Lung (tissue), 12 donors: ENCODE data around the gene P2RX4. TPM values are rescaled to one million over a fixed set of nuclear protein-coding genes. Genes with fewer than 3 reads are reported as not detected.

Experiments used
- ATAC-seq: fragments of 200-7000 bp; cut with Tn5 transposase; one replicate; pipeline ENCODE4 v1.9.1; 2020; ENCODE audit warnings: moderate number of reproducible peaks; ENCODE audit not compliant: insufficient read depth, low FRiP score
- DNase-seq, 3 donors: peaks; one replicate each; pipeline ENCODE4 v3.0.0-alpha.2; 2013 to 2017
- H3K27ac ChIP-seq, 2 donors: one replicate each; pipeline ENCODE4 v1.5.1; 2013; ENCODE audit warnings: mild to moderate bottlenecking in 2 of 2, moderate library complexity in 2 of 2, control low read depth in 1 of 2, inconsistent platforms in 1 of 2, low read depth in 1 of 2, low read length in 1 of 2
- H3K27me3 ChIP-seq, 3 donors: one replicate each; pipeline ENCODE4 v1.5.1; 2013; ENCODE audit warnings: low read length in 2 of 3; ENCODE audit not compliant: control insufficient read depth in 3 of 3, insufficient read depth in 3 of 3
- H3K36me3 ChIP-seq, 4 donors: one replicate each; pipeline ENCODE4 v1.5.1; 2013; ENCODE audit warnings: low read length in 4 of 4, mild to moderate bottlenecking in 1 of 4, moderate library complexity in 1 of 4; ENCODE audit not compliant: control insufficient read depth in 4 of 4, insufficient read depth in 4 of 4
- H3K4me1 ChIP-seq, 5 donors: one replicate each; pipeline ENCODE4 v1.5.1; 2013; ENCODE audit warnings: low read length in 5 of 5, mild to moderate bottlenecking in 2 of 5, moderate library complexity in 1 of 5; ENCODE audit not compliant: control insufficient read depth in 5 of 5, insufficient read depth in 5 of 5
- H3K4me3 ChIP-seq: one replicate; pipeline ENCODE4 v1.5.1; 2013; ENCODE audit warnings: mild to moderate bottlenecking, control low read depth, moderate library complexity
- H3K9ac ChIP-seq, 2 donors: one replicate each; pipeline ENCODE4 v1.5.1; 2013; ENCODE audit warnings: low read length in 2 of 2, control low read depth in 1 of 2; ENCODE audit not compliant: insufficient read depth in 1 of 2
- H3K9me3 ChIP-seq, 4 donors: one replicate each; pipeline ENCODE4 v1.5.1; 2013; ENCODE audit warnings: low read length in 3 of 4, mild to moderate bottlenecking in 1 of 4, moderate library complexity in 1 of 4; ENCODE audit not compliant: control insufficient read depth in 4 of 4, insufficient read depth in 3 of 4
- WGBS, 2 donors: extraction: QIAGEN DNeasy Blood & Tissue Kit; methylation state at CpG; one replicate each; pipeline ENCODE4 v1.1.7; 2013; 5-methylcytosine and 5-hydroxymethylcytosine counted together
- polyA plus RNA-seq, 2 donors: library from polyadenylated mRNA; stranded (reverse); fragments of 200-250 nt; gene quantifications; one replicate each; pipeline ENCODE4 v1.2.1, GENCODE V29; 2013
- total RNA-seq, 2 donors: library from RNA; depleted of rRNA in 1 of 2; stranded (reverse); fragments of >200 nt in 1 of 2; gene quantifications; one replicate each; pipeline ENCODE4 v1.2.1, GENCODE V29; 2014 to 2021
- TF ChIP-seq, protein P1 (sequence below): IDR thresholded peaks from 2 replicates; pipeline ENCODE4 v1.5.1; 2012; ENCODE audit warnings: mild to moderate bottlenecking; ENCODE audit errors: control extremely low read depth, extremely low read depth
- donor health status: control.
- donor health status: control.
- donor health status: Bipolar disorder and iron deficiency.
- donor health status: healthy.
- donor health status: DM: yes; HTN: yes; CAD: no.

Gene P2RX4
- total and polyA plus RNA-seq, 4 donors, result 29.5 to 60.4 (median 46.4) TPM

DNA sequence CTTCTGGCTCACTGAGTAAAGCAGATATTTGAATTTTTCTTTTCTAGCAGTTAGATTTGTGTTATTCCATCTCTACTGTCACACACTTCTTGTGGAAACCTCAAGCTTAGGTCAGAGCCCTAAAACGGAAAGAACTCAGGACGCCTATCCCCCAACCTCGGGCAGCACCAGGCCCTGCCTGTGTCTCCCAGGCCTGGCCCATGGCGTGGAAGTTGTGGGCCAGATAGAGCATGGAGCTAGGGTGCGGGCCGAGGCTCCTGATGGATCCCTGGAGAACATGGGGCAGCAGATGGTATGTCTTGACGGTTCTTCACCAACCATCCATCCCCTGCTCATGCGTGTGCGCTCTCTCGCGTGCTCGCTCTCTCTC is 20.6 kb downstream of the P2RX4 start:
- TF ChIP-seq, protein P1, sequence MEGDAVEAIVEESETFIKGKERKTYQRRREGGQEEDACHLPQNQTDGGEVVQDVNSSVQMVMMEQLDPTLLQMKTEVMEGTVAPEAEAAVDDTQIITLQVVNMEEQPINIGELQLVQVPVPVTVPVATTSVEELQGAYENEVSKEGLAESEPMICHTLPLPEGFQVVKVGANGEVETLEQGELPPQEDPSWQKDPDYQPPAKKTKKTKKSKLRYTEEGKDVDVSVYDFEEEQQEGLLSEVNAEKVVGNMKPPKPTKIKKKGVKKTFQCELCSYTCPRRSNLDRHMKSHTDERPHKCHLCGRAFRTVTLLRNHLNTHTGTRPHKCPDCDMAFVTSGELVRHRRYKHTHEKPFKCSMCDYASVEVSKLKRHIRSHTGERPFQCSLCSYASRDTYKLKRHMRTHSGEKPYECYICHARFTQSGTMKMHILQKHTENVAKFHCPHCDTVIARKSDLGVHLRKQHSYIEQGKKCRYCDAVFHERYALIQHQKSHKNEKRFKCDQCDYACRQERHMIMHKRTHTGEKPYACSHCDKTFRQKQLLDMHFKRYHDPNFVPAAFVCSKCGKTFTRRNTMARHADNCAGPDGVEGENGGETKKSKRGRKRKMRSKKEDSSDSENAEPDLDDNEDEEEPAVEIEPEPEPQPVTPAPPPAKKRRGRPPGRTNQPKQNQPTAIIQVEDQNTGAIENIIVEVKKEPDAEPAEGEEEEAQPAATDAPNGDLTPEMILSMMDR, result no peak
- H3K9me3 ChIP-seq, result no peaks in the 10 kb centered on the region
- WGBS, 2 donors, result 91 to 92% methylated on average over 12 of the region's 12 CpGs
- H3K27ac ChIP-seq, result no peak overlapping the region
- H3K4me1 ChIP-seq, result no peaks in the 10 kb centered on the region
- no peak overlapping the region for H3K9ac ChIP-seq
- DNase-seq, result no peak
- no peaks in the 10 kb centered on the region for H3K27me3 ChIP-seq
- peaks cover 0 to 34% (median 1%) of the 10 kb centered on the region in 4 donors for H3K36me3 ChIP-seq
- ATAC-seq, result no peak
- no peak overlapping the region for H3K4me3 ChIP-seq

GRCh38 chr12:121232163-121232562 is 22.2 kb downstream of the P2RX4 start:
- Histone ChIP-seq H3K36me3 (peaks cover 2 to 40% (median 5%) of the 10 kb centered on the region in 4 donors), H3K27ac (no peak overlapping the region), H3K4me1 (no peaks in the 10 kb centered on the region), H3K9me3 (no peaks in the 10 kb centered on the region), H3K27me3 (no peaks in the 10 kb centered on the region), H3K4me3 (no peak overlapping the region), H3K9ac (no peak overlapping the region)
- TF ChIP-seq, protein P1, result no peak
- DNase-seq, result no peak
- 86 to 93% methylated on average over 16 of the region's 16 CpGs for WGBS, 2 donors
- ATAC-seq, result no peak

DNA sequence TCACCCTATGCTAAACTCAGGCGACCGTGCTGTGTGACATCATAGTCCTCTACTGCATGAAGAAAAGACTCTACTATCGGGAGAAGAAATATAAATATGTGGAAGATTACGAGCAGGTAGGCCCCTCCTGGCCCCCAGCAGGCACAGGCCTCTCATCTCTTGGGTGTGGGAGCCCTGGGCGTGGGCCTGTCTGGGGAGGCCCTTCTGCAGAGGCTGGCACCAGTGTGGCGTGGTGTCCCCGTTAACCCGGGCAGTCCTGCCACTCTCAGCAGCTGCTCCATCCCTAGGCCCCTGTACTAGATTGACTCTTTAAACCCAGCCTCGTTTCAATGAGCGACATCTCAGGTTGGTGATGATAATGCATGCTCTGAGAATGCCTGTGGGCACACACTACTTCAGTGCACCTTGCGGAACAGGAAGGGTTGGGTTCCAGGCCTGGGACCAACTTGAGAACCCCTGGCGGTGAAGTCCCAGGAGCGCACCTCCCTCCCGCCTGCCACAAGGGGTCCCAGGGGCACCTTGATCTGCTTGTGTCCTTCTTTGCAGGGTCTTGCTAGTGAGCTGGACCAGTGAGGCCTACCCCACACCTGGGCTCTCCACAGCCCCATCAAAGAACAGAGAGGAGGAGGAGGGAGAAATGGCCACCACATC is 23.2 kb downstream of the P2RX4 start:
- H3K9me3 ChIP-seq, result no peaks in the 10 kb centered on the region
- no peak overlapping the region for H3K27ac ChIP-seq
- no peak overlapping the region for H3K4me3 ChIP-seq
- TF ChIP-seq, protein P1, result no peak
- WGBS, 2 donors, result 87 to 90% methylated on average over 14 of the region's 14 CpGs
- DNase-seq (peak; percentile 37 to 70 (median 59)), ATAC-seq (no peak)
- no peaks in the 10 kb centered on the region for H3K27me3 ChIP-seq
- H3K9ac ChIP-seq, result no peak overlapping the region
- peaks cover 2 to 44% (median 6%) of the 10 kb centered on the region in 4 donors for H3K36me3 ChIP-seq
- H3K4me1 ChIP-seq, result no peaks in the 10 kb centered on the region

DNA sequence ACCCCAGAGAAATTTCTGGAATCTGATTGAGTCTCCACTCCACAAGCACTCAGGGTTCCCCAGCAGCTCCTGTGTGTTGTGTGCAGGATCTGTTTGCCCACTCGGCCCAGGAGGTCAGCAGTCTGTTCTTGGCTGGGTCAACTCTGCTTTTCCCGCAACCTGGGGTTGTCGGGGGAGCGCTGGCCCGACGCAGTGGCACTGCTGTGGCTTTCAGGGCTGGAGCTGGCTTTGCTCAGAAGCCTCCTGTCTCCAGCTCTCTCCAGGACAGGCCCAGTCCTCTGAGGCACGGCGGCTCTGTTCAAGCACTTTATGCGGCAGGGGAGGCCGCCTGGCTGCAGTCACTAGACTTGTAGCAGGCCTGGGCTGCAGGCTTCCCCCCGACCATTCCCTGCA is 23.7 kb downstream of the P2RX4 start:
- H3K9me3 ChIP-seq, result no peaks in the 10 kb centered on the region
- TF ChIP-seq, protein P1, result no peak
- H3K36me3 ChIP-seq, result peaks cover 2 to 44% (median 6%) of the 10 kb centered on the region in 4 donors
- H3K4me1 ChIP-seq, result peaks cover 0 to 4% (median 0%) of the 10 kb centered on the region in 5 donors
- H3K9ac ChIP-seq, result no peak overlapping the region
- no peak for DNase-seq
- 86 to 88% methylated on average over 11 of the region's 11 CpGs for WGBS, 2 donors
- H3K27ac ChIP-seq, result peak overlapping the region in 1 of 2 donors; percentile 37
- no peak for ATAC-seq
- H3K4me3 ChIP-seq, result no peak overlapping the region
- H3K27me3 ChIP-seq, result no peaks in the 10 kb centered on the region
